Ovary (tissue), 3 donors: ENCODE measurements around the gene PPFIBP2.

Experiments used
- EP300 ChIP-seq: sonication (generic); formaldehyde crosslinking; IDR thresholded peaks from one replicate; pipeline ENCODE4 v1.6.1; 2017; ENCODE audit warnings: antibody characterized with exemption
- TF ChIP-seq, protein P1 (sequence below), 3 donors: fragments of 450-650 bp in 2 of 3; fragments of 200-600 bp in 1 of 3; IDR thresholded peaks; one replicate each; pipeline versions ENCODE4 v1.5.1 to v1.8.0; 2016 to 2022; ENCODE audit warnings: antibody characterized with exemption in 3 of 3, mild to moderate bottlenecking in 1 of 3
- donor health status: DM: no; HTN: no; CAD: no.

DNA sequence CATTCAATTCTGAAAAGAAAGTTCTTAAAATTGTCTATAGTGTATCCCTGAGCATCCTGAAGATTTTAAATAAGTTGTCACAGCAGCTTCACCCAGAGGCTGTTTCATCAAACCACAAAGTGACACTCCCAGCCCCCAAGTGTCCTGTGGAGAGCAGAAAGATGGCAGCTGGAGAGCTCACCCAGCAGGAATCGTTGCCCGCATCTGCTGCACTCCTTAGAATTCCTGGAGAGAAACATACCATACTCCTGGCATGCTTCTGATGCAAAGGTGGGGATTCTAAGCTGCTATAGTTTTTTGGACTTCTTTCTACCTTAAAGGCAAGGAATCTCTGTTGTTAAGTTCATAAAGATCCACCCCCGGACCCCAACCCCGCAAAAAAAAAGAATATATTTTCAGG is 173.0 kb downstream of the PPFIBP2 start:
- TF ChIP-seq, protein P1, sequence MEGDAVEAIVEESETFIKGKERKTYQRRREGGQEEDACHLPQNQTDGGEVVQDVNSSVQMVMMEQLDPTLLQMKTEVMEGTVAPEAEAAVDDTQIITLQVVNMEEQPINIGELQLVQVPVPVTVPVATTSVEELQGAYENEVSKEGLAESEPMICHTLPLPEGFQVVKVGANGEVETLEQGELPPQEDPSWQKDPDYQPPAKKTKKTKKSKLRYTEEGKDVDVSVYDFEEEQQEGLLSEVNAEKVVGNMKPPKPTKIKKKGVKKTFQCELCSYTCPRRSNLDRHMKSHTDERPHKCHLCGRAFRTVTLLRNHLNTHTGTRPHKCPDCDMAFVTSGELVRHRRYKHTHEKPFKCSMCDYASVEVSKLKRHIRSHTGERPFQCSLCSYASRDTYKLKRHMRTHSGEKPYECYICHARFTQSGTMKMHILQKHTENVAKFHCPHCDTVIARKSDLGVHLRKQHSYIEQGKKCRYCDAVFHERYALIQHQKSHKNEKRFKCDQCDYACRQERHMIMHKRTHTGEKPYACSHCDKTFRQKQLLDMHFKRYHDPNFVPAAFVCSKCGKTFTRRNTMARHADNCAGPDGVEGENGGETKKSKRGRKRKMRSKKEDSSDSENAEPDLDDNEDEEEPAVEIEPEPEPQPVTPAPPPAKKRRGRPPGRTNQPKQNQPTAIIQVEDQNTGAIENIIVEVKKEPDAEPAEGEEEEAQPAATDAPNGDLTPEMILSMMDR (IDR thresholded peaks at IDR 0.05): no peak
- no peak for TF ChIP-seq EP300
